ENCODE measurements around the gene RECQL5. TPM values are rescaled to one million over a fixed set of nuclear protein-coding genes. Genes with fewer than 3 reads are reported as not detected.

RECQL5 gene
- total RNA-seq, 1 donor from 2014 or later: 11.0 TPM

GRCh38 chr17:75673487-75673886, 6.5 kb upstream of the RECQL5 start:
- Histone ChIP-seq H3K4me3 (ENCODE audit: low read length in 3 of 3) (no peak overlapping the region), H3K9me3 (ENCODE audit: control insufficient read depth in 3 of 3, low read length in 3 of 3) (no peaks in the 10 kb centered on the region), H3K27me3 (ENCODE audit: control insufficient read depth in 3 of 3, insufficient read depth in 3 of 3, low read length in 3 of 3) (no peaks in the 10 kb centered on the region), H3K27ac (ENCODE audit: low read depth, low read length) (no peak overlapping the region), H3K9ac (ENCODE audit: low read depth in 1 of 3, low read length in 3 of 3) (no peak overlapping the region), H3K4me1 (ENCODE audit: control insufficient read depth in 3 of 3, insufficient read depth in 3 of 3, low read length in 3 of 3) (peaks cover 0 to 8% (median under 1%) of the 10 kb centered on the region in 3 donors), H3K36me3 (ENCODE audit: control insufficient read depth in 3 of 3, insufficient read depth in 3 of 3, low read length in 3 of 3) (peaks cover 27 to 45% (median 45%) of the 10 kb centered on the region in 3 donors)

- Histone ChIP-seq H3K4me3 (ENCODE audit: low read length in 3 of 3) (no peak overlapping the region), H3K9me3 (ENCODE audit: control insufficient read depth in 3 of 3, low read length in 3 of 3) (no peaks in the 10 kb centered on the region), H3K27ac (ENCODE audit: low read depth, low read length) (no peak overlapping the region), H3K36me3 (ENCODE audit: control insufficient read depth in 3 of 3, insufficient read depth in 3 of 3, low read length in 3 of 3) (peaks cover 27 to 45% (median 42%) of the 10 kb centered on the region in 3 donors), H3K4me1 (ENCODE audit: control insufficient read depth in 3 of 3, insufficient read depth in 3 of 3, low read length in 3 of 3) (peaks cover 6 to 20% (median 11%) of the 10 kb centered on the region in 3 donors), H3K9ac (ENCODE audit: low read depth in 1 of 3, low read length in 3 of 3) (no peak overlapping the region), H3K27me3 (ENCODE audit: control insufficient read depth in 3 of 3, insufficient read depth in 3 of 3, low read length in 3 of 3) (no peaks in the 10 kb centered on the region)
Observed at GRCh38 chr17:75672011-75672410, 5.1 kb upstream of the RECQL5 start.

- H3K9me3 ChIP-seq (ENCODE audit: control insufficient read depth in 3 of 3, low read length in 3 of 3): no peaks in the 10 kb centered on the region
- peaks cover 27 to 45% (median 42%) of the 10 kb centered on the region in 3 donors for H3K36me3 ChIP-seq (ENCODE audit: control insufficient read depth in 3 of 3, insufficient read depth in 3 of 3, low read length in 3 of 3)
- H3K27ac ChIP-seq (ENCODE audit: low read depth, low read length): no peak overlapping the region
- H3K9ac ChIP-seq (ENCODE audit: low read depth in 1 of 3, low read length in 3 of 3): no peak overlapping the region
- H3K4me1 ChIP-seq (ENCODE audit: control insufficient read depth in 3 of 3, insufficient read depth in 3 of 3, low read length in 3 of 3): peaks cover 12 to 26% (median 18%) of the 10 kb centered on the region in 3 donors
- no peak overlapping the region for H3K4me3 ChIP-seq (ENCODE audit: low read length in 3 of 3)
- H3K27me3 ChIP-seq (ENCODE audit: control insufficient read depth in 3 of 3, insufficient read depth in 3 of 3, low read length in 3 of 3): no peaks in the 10 kb centered on the region
Observed at GRCh38 chr17:75670868-75671267, 3.9 kb upstream of the RECQL5 start.

GRCh38 chr17:75668489-75668888, 1.5 kb upstream of the RECQL5 start:
- H3K4me3 ChIP-seq (ENCODE audit: low read length in 3 of 3): peak overlapping the region in 2 of 3 donors; percentile 98 to 100
- no peak overlapping the region for H3K27ac ChIP-seq (ENCODE audit: low read depth, low read length)
- H3K27me3 ChIP-seq (ENCODE audit: control insufficient read depth in 3 of 3, insufficient read depth in 3 of 3, low read length in 3 of 3): no peaks in the 10 kb centered on the region
- peaks cover 27 to 44% (median 40%) of the 10 kb centered on the region in 3 donors for H3K36me3 ChIP-seq (ENCODE audit: control insufficient read depth in 3 of 3, insufficient read depth in 3 of 3, low read length in 3 of 3)
- H3K9ac ChIP-seq (ENCODE audit: low read depth in 1 of 3, low read length in 3 of 3): no peak overlapping the region
- H3K4me1 ChIP-seq (ENCODE audit: control insufficient read depth in 3 of 3, insufficient read depth in 3 of 3, low read length in 3 of 3): peaks cover 14 to 29% (median 21%) of the 10 kb centered on the region in 3 donors
- no peaks in the 10 kb centered on the region for H3K9me3 ChIP-seq (ENCODE audit: control insufficient read depth in 3 of 3, low read length in 3 of 3)

- Histone ChIP-seq H3K9ac (ENCODE audit: low read depth in 1 of 3, low read length in 3 of 3) (peak overlapping the region; percentile 93 to 96 (median 95)), H3K4me1 (ENCODE audit: control insufficient read depth in 3 of 3, insufficient read depth in 3 of 3, low read length in 3 of 3) (peaks cover 14 to 29% (median 21%) of the 10 kb centered on the region in 3 donors), H3K4me3 (ENCODE audit: low read length in 3 of 3) (peak overlapping the region; percentile 98 to 100 (median 100)), H3K9me3 (ENCODE audit: control insufficient read depth in 3 of 3, low read length in 3 of 3) (no peaks in the 10 kb centered on the region), H3K27ac (ENCODE audit: low read depth, low read length) (peak overlapping the region; percentile 88), H3K27me3 (ENCODE audit: control insufficient read depth in 3 of 3, insufficient read depth in 3 of 3, low read length in 3 of 3) (no peaks in the 10 kb centered on the region), H3K36me3 (ENCODE audit: control insufficient read depth in 3 of 3, insufficient read depth in 3 of 3, low read length in 3 of 3) (peaks cover 24 to 38% (median 37%) of the 10 kb centered on the region in 3 donors)
Observed at GRCh38 chr17:75667825-75668224, 871 bp upstream of the RECQL5 start.

- Histone ChIP-seq H3K4me1 (ENCODE audit: control insufficient read depth in 3 of 3, insufficient read depth in 3 of 3, low read length in 3 of 3) (peaks cover 14 to 24% (median 21%) of the 10 kb centered on the region in 3 donors), H3K9ac (ENCODE audit: low read depth in 1 of 3, low read length in 3 of 3) (peak overlapping the region in 1 of 3 donors; percentile 96), H3K27me3 (ENCODE audit: control insufficient read depth in 3 of 3, insufficient read depth in 3 of 3, low read length in 3 of 3) (no peaks in the 10 kb centered on the region), H3K9me3 (ENCODE audit: control insufficient read depth in 3 of 3, low read length in 3 of 3) (no peaks in the 10 kb centered on the region), H3K36me3 (ENCODE audit: control insufficient read depth in 3 of 3, insufficient read depth in 3 of 3, low read length in 3 of 3) (peaks cover 28 to 36% (median 35%) of the 10 kb centered on the region in 3 donors), H3K4me3 (ENCODE audit: low read length in 3 of 3) (peak overlapping the region; percentile 98 to 100 (median 100)), H3K27ac (ENCODE audit: low read depth, low read length) (no peak overlapping the region)
Observed at GRCh38 chr17:75665981-75666380, 973 bp downstream of the RECQL5 start.

GRCh38 chr17:75664099-75664549, 2.8 kb downstream of the RECQL5 start:
- Histone ChIP-seq H3K9me3 (ENCODE audit: control insufficient read depth in 3 of 3, low read length in 3 of 3) (no peaks in the 10 kb centered on the region), H3K4me1 (ENCODE audit: control insufficient read depth in 3 of 3, insufficient read depth in 3 of 3, low read length in 3 of 3) (peaks cover 14 to 22% (median 21%) of the 10 kb centered on the region in 3 donors), H3K27me3 (ENCODE audit: control insufficient read depth in 3 of 3, insufficient read depth in 3 of 3, low read length in 3 of 3) (no peaks in the 10 kb centered on the region), H3K27ac (ENCODE audit: low read depth, low read length) (no peak overlapping the region), H3K4me3 (ENCODE audit: low read length in 3 of 3) (no peak overlapping the region), H3K36me3 (ENCODE audit: control insufficient read depth in 3 of 3, insufficient read depth in 3 of 3, low read length in 3 of 3) (peaks cover 27 to 36% (median 31%) of the 10 kb centered on the region in 3 donors), H3K9ac (ENCODE audit: low read depth in 1 of 3, low read length in 3 of 3) (no peak overlapping the region)

GRCh38 chr17:75662511-75662910, 4.4 kb downstream of the RECQL5 start:
- Histone ChIP-seq H3K36me3 (ENCODE audit: control insufficient read depth in 3 of 3, insufficient read depth in 3 of 3, low read length in 3 of 3) (peaks cover 30 to 41% (median 35%) of the 10 kb centered on the region in 3 donors), H3K9me3 (ENCODE audit: control insufficient read depth in 3 of 3, low read length in 3 of 3) (no peaks in the 10 kb centered on the region), H3K9ac (ENCODE audit: low read depth in 1 of 3, low read length in 3 of 3) (no peak overlapping the region), H3K27me3 (ENCODE audit: control insufficient read depth in 3 of 3, insufficient read depth in 3 of 3, low read length in 3 of 3) (no peaks in the 10 kb centered on the region), H3K4me1 (ENCODE audit: control insufficient read depth in 3 of 3, insufficient read depth in 3 of 3, low read length in 3 of 3) (peaks cover 8 to 12% (median 10%) of the 10 kb centered on the region in 3 donors), H3K4me3 (ENCODE audit: low read length in 3 of 3) (no peak overlapping the region), H3K27ac (ENCODE audit: low read depth, low read length) (no peak overlapping the region)

- no peak overlapping the region for H3K4me3 ChIP-seq (ENCODE audit: low read length in 3 of 3)
- H3K27ac ChIP-seq (ENCODE audit: low read depth, low read length): no peak overlapping the region
- H3K9me3 ChIP-seq (ENCODE audit: control insufficient read depth in 3 of 3, low read length in 3 of 3): no peaks in the 10 kb centered on the region
- H3K36me3 ChIP-seq (ENCODE audit: control insufficient read depth in 3 of 3, insufficient read depth in 3 of 3, low read length in 3 of 3): peaks cover 32 to 41% (median 39%) of the 10 kb centered on the region in 3 donors
- H3K4me1 ChIP-seq (ENCODE audit: control insufficient read depth in 3 of 3, insufficient read depth in 3 of 3, low read length in 3 of 3): peaks cover 8 to 10% (median 9%) of the 10 kb centered on the region in 3 donors
- no peaks in the 10 kb centered on the region for H3K27me3 ChIP-seq (ENCODE audit: control insufficient read depth in 3 of 3, insufficient read depth in 3 of 3, low read length in 3 of 3)
- no peak overlapping the region for H3K9ac ChIP-seq (ENCODE audit: low read depth in 1 of 3, low read length in 3 of 3)
Observed at GRCh38 chr17:75661531-75661930, 5.4 kb downstream of the RECQL5 start.

GRCh38 chr17:75658237-75658636, 8.7 kb downstream of the RECQL5 start:
- H3K9me3 ChIP-seq (ENCODE audit: control insufficient read depth in 3 of 3, low read length in 3 of 3): no peaks in the 10 kb centered on the region
- H3K27me3 ChIP-seq (ENCODE audit: control insufficient read depth in 3 of 3, insufficient read depth in 3 of 3, low read length in 3 of 3): no peaks in the 10 kb centered on the region
- no peak overlapping the region for H3K27ac ChIP-seq (ENCODE audit: low read depth, low read length)
- peaks cover 32 to 42% (median 41%) of the 10 kb centered on the region in 3 donors for H3K36me3 ChIP-seq (ENCODE audit: control insufficient read depth in 3 of 3, insufficient read depth in 3 of 3, low read length in 3 of 3)
- no peak overlapping the region for H3K9ac ChIP-seq (ENCODE audit: low read depth in 1 of 3, low read length in 3 of 3)
- H3K4me3 ChIP-seq (ENCODE audit: low read length in 3 of 3): no peak overlapping the region
- no peaks in the 10 kb centered on the region for H3K4me1 ChIP-seq (ENCODE audit: control insufficient read depth in 3 of 3, insufficient read depth in 3 of 3, low read length in 3 of 3)
